GM10847 (cell line): ENCODE data around the gene PCDH8.

Experiments used
- POLR2A ChIP-seq: IDR thresholded peaks from 2 replicates; pipeline ENCODE4 v1.6.1; 2011; ENCODE audit not compliant: insufficient read length; ENCODE audit errors: extremely low read depth

The PCDH8 gene

GRCh38 chr13:52848455-52849195 is at the start of gene PCDH8:
TSS of gene PCDH8 (minus strand) at chr13:52848640. CDS start at chr13:52848436, 204 bp downstream.
- TF ChIP-seq POLR2A, result no peak

GRCh38 chr13:52896827-52897659 is 48.6 kb upstream of the PCDH8 start:
- TF ChIP-seq POLR2A, result no peak

- no peak for TF ChIP-seq POLR2A
These were observed 46.0 kb upstream of the PCDH8 start for GRCh38 chr13:52894413-52894812.

- TF ChIP-seq POLR2A, result no peak
These were observed 44.5 kb upstream of the PCDH8 start for GRCh38 chr13:52892925-52893324.

GRCh38 chr13:52891706-52892105 is 43.3 kb upstream of the PCDH8 start:
- TF ChIP-seq POLR2A, result no peak

GRCh38 chr13:52887165-52887564 is 38.7 kb upstream of the PCDH8 start:
- TF ChIP-seq POLR2A, result no peak

- no peak for TF ChIP-seq POLR2A
These were observed 36.7 kb upstream of the PCDH8 start for GRCh38 chr13:52885141-52885540.

- no peak for TF ChIP-seq POLR2A
These were observed 36.1 kb upstream of the PCDH8 start for GRCh38 chr13:52884429-52885010.

- no peak for TF ChIP-seq POLR2A
These were observed 34.3 kb upstream of the PCDH8 start for GRCh38 chr13:52882785-52883184.

GRCh38 chr13:52879950-52880741 is 31.7 kb upstream of the PCDH8 start:
- TF ChIP-seq POLR2A, result no peak

- no peak for TF ChIP-seq POLR2A
These were observed 30.4 kb upstream of the PCDH8 start for GRCh38 chr13:52878831-52879230.

GRCh38 chr13:52870143-52870542 is 21.7 kb upstream of the PCDH8 start:
- TF ChIP-seq POLR2A, result no peak

GRCh38 chr13:52869621-52870020 is 21.2 kb upstream of the PCDH8 start:
- no peak for TF ChIP-seq POLR2A

- TF ChIP-seq POLR2A, result no peak
These were observed 20.6 kb upstream of the PCDH8 start for GRCh38 chr13:52869050-52869449.

GRCh38 chr13:52868190-52868589 is 19.8 kb upstream of the PCDH8 start:
- no peak for TF ChIP-seq POLR2A

- no peak for TF ChIP-seq POLR2A
These were observed 16.5 kb upstream of the PCDH8 start for GRCh38 chr13:52864941-52865340.
